K562 (cell line): ENCODE measurements around the gene MPC2. TPM values are rescaled to one million over a fixed set of nuclear protein-coding genes. Genes with fewer than 3 reads are reported as not detected.

Experiments used
- ATAC-seq: fragments of 200-7000 bp; cut with Tn5 transposase; 3 replicates; pipeline ENCODE4 v1.9.1; 2020; ENCODE audit warnings: moderate library complexity
- BruUV-seq: library from RNA; stranded (reverse); fragments of 400-500 nt; replicated peaks from 2 replicates; lab custom pipeline; 2021; lab: Mats Ljungman, UMichigan
- CTCF ChIA-PET: fragments of 300-600 bp; formaldehyde crosslinking; extraction: SDS; loops from one replicate; lab custom pipeline; 2021; ENCODE audit warnings: low intra/inter-chr PET ratio; lab: Yijun Ruan, JAX
- POLR2A ChIA-PET: fragments of 300-600, 350-650 bp; sonication (Branson Sonifier 250); formaldehyde crosslinking; extraction: SDS; loops from one replicate; lab custom pipeline; 2021; ENCODE audit warnings: antibody characterized with exemption, inconsistent platforms; lab: Yijun Ruan, JAX
- DNase-seq, 4 experiments: peaks; one replicate each; pipeline versions ENCODE4 v3.0.0 to v3.0.0-alpha.2; 2011 to 2018; ENCODE audit warnings: low spot score in 3 of 4, mixed read lengths in 3 of 4; ENCODE audit errors: extremely low read depth in 1 of 4
- FAIRE-seq: peaks from 2 replicates; lab custom pipeline; 2011; peaks lifted over from hg19 to GRCh38; lab: Jason Lieb, UNC
- H2AFZ ChIP-seq: 2 replicates; pipeline ENCODE4 v1.6.0; 2011; ENCODE audit warnings: low read depth, low read length, control low read depth, inconsistent platforms
- H3K27ac ChIP-seq: fragments of 200-600 bp; 3 replicates; pipeline ENCODE4 v1.8.0; 2011; ENCODE audit warnings: low read depth, mild to moderate bottlenecking, control low read depth, inconsistent platforms, low read length, moderate library complexity, mixed read lengths; ENCODE audit errors: extremely low read depth
- H3K27me3 ChIP-seq, 2 experiments: fragments of 300-600 bp in 1 of 2; 2 replicates in 1 of 2; 3 replicates in 1 of 2; pipeline versions ENCODE4 v1.6.0 to v1.8.0; 2011; ENCODE audit warnings: inconsistent platforms in 2 of 2, low read length in 2 of 2, mild to moderate bottlenecking in 1 of 2, mixed read lengths in 1 of 2, moderate library complexity in 1 of 2; ENCODE audit not compliant: control insufficient read depth in 2 of 2, insufficient read depth in 2 of 2
- H3K36me3 ChIP-seq: fragments of 300-600 bp; 3 replicates; pipeline ENCODE4 v1.8.0; 2011; ENCODE audit warnings: mild to moderate bottlenecking, low read length, inconsistent platforms; ENCODE audit not compliant: control insufficient read depth, insufficient read depth
- H3K4me1 ChIP-seq, 2 experiments: fragments of 200-600 bp in 1 of 2; replicated peaks in 1 of 2; 2 replicates in 1 of 2; 3 replicates in 1 of 2; pipeline versions ENCODE4 v1.5.1 to v1.8.0; 2011; ENCODE audit warnings: inconsistent platforms in 2 of 2, low read length in 2 of 2, mild to moderate bottlenecking in 1 of 2, mixed read lengths in 1 of 2, moderate library complexity in 1 of 2; ENCODE audit not compliant: control insufficient read depth in 2 of 2, insufficient read depth in 2 of 2
- H3K4me2 ChIP-seq: 2 replicates; pipeline ENCODE4 v1.6.1; 2011; ENCODE audit warnings: low read length, control low read depth, inconsistent platforms, mixed read lengths; ENCODE audit not compliant: insufficient read depth
- H3K4me3 ChIP-seq: fragments of 200-600 bp; sonication (generic), shearing (Covaris generic); 2 replicates; pipeline ENCODE4 v1.5.1; 2016; ENCODE audit warnings: control low read depth, inconsistent platforms
- H3K79me2 ChIP-seq: fragments of 200-600 bp; 3 replicates; pipeline ENCODE4 v1.8.0; 2011; ENCODE audit warnings: low read length, inconsistent platforms; ENCODE audit not compliant: control insufficient read depth, insufficient read depth
- H3K9ac ChIP-seq, 2 experiments: 2 replicates each; pipeline versions ENCODE4 v1.6.0 to v1.6.1; 2011; ENCODE audit warnings: low read depth in 2 of 2, low read length in 2 of 2, control low read depth in 1 of 2, inconsistent platforms in 1 of 2, mild to moderate bottlenecking in 1 of 2, mixed read lengths in 1 of 2; ENCODE audit not compliant: insufficient read depth in 1 of 2
- H3K9me1 ChIP-seq: one replicate; pipeline ENCODE4 v1.6.0; 2011; ENCODE audit warnings: inconsistent platforms, mild to moderate bottlenecking, low read length, moderate library complexity; ENCODE audit not compliant: control insufficient read depth, insufficient read depth
- H3K9me3 ChIP-seq: replicated peaks from 2 replicates; pipeline ENCODE4 v1.5.1; 2011; ENCODE audit warnings: low read depth, low read length, inconsistent platforms; ENCODE audit not compliant: control insufficient read depth, insufficient read depth
- H4K20me1 ChIP-seq: replicated peaks from 2 replicates; pipeline ENCODE4 v1.6.1; 2011; ENCODE audit warnings: low read length, inconsistent platforms, mixed read lengths; ENCODE audit not compliant: control insufficient read depth, insufficient read depth
- AFF1 ChIP-seq, 2 experiments: fragments of 450-650 bp; IDR thresholded peaks; 2 replicates each; pipeline ENCODE4 v1.6.1; 2018; ENCODE audit warnings: mild to moderate bottlenecking in 2 of 2, low read depth in 1 of 2; ENCODE audit not compliant: partially characterized antibody in 2 of 2
- KDM1A ChIP-seq, 2 experiments: fragments of 450-650 bp; IDR thresholded peaks; 2 replicates each; pipeline ENCODE4 v1.6.1; 2016; ENCODE audit warnings: mild to moderate bottlenecking in 2 of 2
- LCOR ChIP-seq: sonication (generic); formaldehyde crosslinking; IDR thresholded peaks from 2 replicates; pipeline ENCODE4 v1.8.0; 2022; ENCODE audit warnings: mild to moderate bottlenecking, missing genetic modification reagents
- SUPT5H ChIP-seq: fragments of 450-650 bp; IDR thresholded peaks from 2 replicates; pipeline ENCODE4 v1.6.1; 2016
- ZNF408 ChIP-seq: fragments of 250-450 bp; sonication (Bioruptor Pico); IDR thresholded peaks from 2 replicates; pipeline ENCODE4 v1.4.0; 2020; ENCODE audit warnings: low read depth, mild to moderate bottlenecking, moderate library complexity
- WGBS: fragments of 100-300 bp; shearing (Covaris generic); methylation state at CpG from one replicate; pipeline ENCODE4 v1.1.6; 2016; ENCODE audit warnings: low coverage, mixed read lengths; ENCODE audit not compliant: insufficient coverage; ENCODE audit errors: missing lambda C conversion rate; 5-methylcytosine and 5-hydroxymethylcytosine counted together
- in situ Hi-C: fragments of 300-500 bp; cut with MboI; formaldehyde crosslinking; loops from 4 replicates; pipeline ENCODE4 v1.15.0; 2018; ENCODE audit warnings: inconsistent platforms, mixed read lengths
- intact Hi-C: fragments of 100-400 bp; cut with micrococcal nuclease; formaldehyde crosslinking; loops from 2 replicates; pipeline ENCODE4 v1.14.2; 2022
- polyA plus RNA-seq, 8 experiments: library from polyadenylated mRNA; depleted of rRNA in 4 of 8; stranded (reverse) in 5 of 8; unstranded in 3 of 8; fragments of >200 nt; fragmentation: Nextera tagmentation in 2 of 8; fragmentation: Illumina TruSeq in 1 of 8; extraction: Ambion mirVana in 2 of 8; extraction: Trizol in 1 of 8; gene quantifications; 2 replicates each; pipeline versions ENCODE4 v1.2.1 to v1.2.3, GENCODE V29; 2011 to 2014; ENCODE audit warnings: inconsistent platforms in 1 of 8, missing spikeins in 1 of 8
- total RNA-seq, 7 experiments: library from RNA; depleted of rRNA in 6 of 7; stranded (reverse); fragments of >200 nt in 6 of 7; fragmentation: Illumina TruSeq in 2 of 7; extraction: Trizol in 2 of 7; gene quantifications; 2 replicates each; pipeline versions ENCODE4 v1.2.1 to v1.2.3, GENCODE V29; 2011 to 2021; ENCODE audit warnings: low replicate concordance in 1 of 7

Gene MPC2
- total and polyA plus RNA-seq, 9 of the 15 experiments (the other 6 are each of a cell fraction or from before 2014, with no cell fraction given) = 70.7 to 179 (median 144) TPM

- WGBS = 89% methylated on average over 9 of the region's 9 CpGs
- no peak overlapping the region for H3K4me2 ChIP-seq
- H3K27me3 ChIP-seq = no peaks in the 10 kb centered on the region
- no peaks in the 10 kb centered on the region for H4K20me1 ChIP-seq
- ChIA-PET CTCF (no interaction called here), POLR2A (interaction anchor here (1.7 kb wide), 1 partner anchor 10 kb away, joined by 5 read pairs; no protein-coding TSS in a partner anchor)
- H3K4me1 ChIP-seq = peaks cover 0 to 23% of the 10 kb centered on the region in 2 experiments; a peak in 3 of 5 replicates
- H2AFZ ChIP-seq = no peak overlapping the region
- in situ Hi-C loops = no loop called here
- DNase-seq = no peak
- no peaks in the 10 kb centered on the region for H3K9me1 ChIP-seq
- BruUV-seq = no TSS peak
- FAIRE-seq = no peak
- intact Hi-C loops = no loop called here
- no peak overlapping the region for H3K9ac ChIP-seq
- TF ChIP-seq KDM1A (IDR thresholded peaks at IDR 0.05) = no peak
- TF ChIP-seq SUPT5H = 0 out of 2 replicates have a peak, but pooled peaks have one; percentile 9
- no peak for TF ChIP-seq ZNF408 (CRISPR knock-in tag)
- peak in 1 of 2 experiments; percentile 77 for TF ChIP-seq AFF1 (IDR thresholded peaks at IDR 0.05; ENCODE audit: low read depth in 1 of 2, partially characterized antibody in 2 of 2)
- TF ChIP-seq LCOR (CRISPR knock-in tag) = no peak
- no peaks in the 10 kb centered on the region for H3K9me3 ChIP-seq
- ATAC-seq = no peak
- peaks cover 74% of the 10 kb centered on the region for H3K79me2 ChIP-seq
- H3K36me3 ChIP-seq = peaks cover 47% of the 10 kb centered on the region
- no peak overlapping the region for H3K27ac ChIP-seq
- no peak overlapping the region for H3K4me3 ChIP-seq
Measured at GRCh38 chr1:167981933-167982332, 45.1 kb upstream of the MPC2 start.
